H1 (cell line): ENCODE results near the gene ULK1. TPM values are rescaled to one million over a fixed set of nuclear protein-coding genes. Genes with fewer than 3 reads are reported as not detected.
"Not testable (repeated sequence)": the region's sequence is repeated elsewhere in the genome, so short reads cannot be mapped to it uniquely, and the experiment has no call there.

Source experiments
- CTCF ChIA-PET: fragments of 300-600 bp; sonication (Branson Sonifier 250); formaldehyde crosslinking; loops from one replicate; lab custom pipeline; 2021; ENCODE audit not compliant: partially characterized antibody; lab: Charles Lee
- POLR2A ChIA-PET: fragments of 300-600 bp; sonication (Branson Sonifier 250); formaldehyde crosslinking; loops from one replicate; lab custom pipeline; 2021; ENCODE audit warnings: inconsistent platforms; ENCODE audit not compliant: partially characterized antibody; lab: Charles Lee
- DNase-seq, 2 experiments: peaks; one replicate each; pipeline versions ENCODE4 v3.0.0 to v3.0.0-alpha.2; 2010 to 2022; ENCODE audit warnings: low spot score in 2 of 2, low read depth in 1 of 2, mixed read lengths in 1 of 2
- FAIRE-seq: peaks from 2 replicates; lab custom pipeline; 2011; peaks lifted over from hg19 to GRCh38; lab: Jason Lieb, UNC
- H2AFZ ChIP-seq: 2 replicates; pipeline ENCODE4 v1.8.1; 2012; ENCODE audit warnings: low read length, inconsistent platforms
- H2AK5ac ChIP-seq: 2 replicates; pipeline ENCODE4 v1.6.1; 2013; ENCODE audit warnings: low read depth, low read length
- H2BK120ac ChIP-seq: replicated peaks from 2 replicates; pipeline ENCODE3; 2013; ENCODE audit warnings: low read depth, low read length, inconsistent platforms
- H2BK12ac ChIP-seq: 2 replicates; pipeline ENCODE4 v1.6.1; 2013; ENCODE audit warnings: low read depth, low read length
- H2BK15ac ChIP-seq: 2 replicates; pipeline ENCODE4 v1.6.1; 2013; ENCODE audit warnings: low read length
- H2BK20ac ChIP-seq: 2 replicates; pipeline ENCODE4 v1.6.1; 2013; ENCODE audit warnings: low read length
- H2BK5ac ChIP-seq: 2 replicates; pipeline ENCODE4 v1.6.1; 2013; ENCODE audit warnings: low read depth, low read length
- H3K14ac ChIP-seq: 2 replicates; pipeline ENCODE4 v1.6.1; 2013; ENCODE audit warnings: inconsistent platforms; ENCODE audit not compliant: insufficient read length
- H3K18ac ChIP-seq: 2 replicates; pipeline ENCODE4 v1.6.1; 2013; ENCODE audit warnings: low read length; ENCODE audit errors: extremely low read depth
- H3K23ac ChIP-seq: 2 replicates; pipeline ENCODE4 v1.6.1; 2013; ENCODE audit warnings: inconsistent platforms; ENCODE audit not compliant: insufficient read length
- H3K23me2 ChIP-seq: 2 replicates; pipeline ENCODE4 v1.6.1; 2013; ENCODE audit warnings: low read depth, low read length
- H3K27ac ChIP-seq: 2 replicates; pipeline ENCODE4 v1.6.1; 2011; ENCODE audit warnings: low read depth, low read length, inconsistent platforms
- H3K27me3 ChIP-seq, 4 experiments: replicated peaks in 1 of 4; 1 replicate in 1 of 4; 2 replicates in 3 of 4; pipeline versions ENCODE4 v1.6.1 to v1.8.1; 2011 to 2013; ENCODE audit warnings: low read length in 3 of 4, mild to moderate bottlenecking in 3 of 4, inconsistent platforms in 2 of 4, mixed read lengths in 2 of 4, moderate library complexity in 1 of 4; ENCODE audit not compliant: control insufficient read depth in 3 of 4, insufficient read depth in 3 of 4; ENCODE audit errors: extremely low read depth in 1 of 4
- H3K36me3 ChIP-seq, 4 experiments: 2 replicates each; pipeline versions ENCODE4 v1.6.1 to v1.8.1; 2011 to 2013; ENCODE audit warnings: mild to moderate bottlenecking in 4 of 4, low read length in 3 of 4, moderate library complexity in 2 of 4, control low read depth in 1 of 4, inconsistent platforms in 1 of 4; ENCODE audit not compliant: insufficient read depth in 4 of 4, control insufficient read depth in 2 of 4
- H3K4ac ChIP-seq: replicated peaks from 2 replicates; pipeline ENCODE3; 2013; ENCODE audit warnings: low read length, low read depth, mixed read lengths, inconsistent platforms; ENCODE audit not compliant: insufficient read length
- H3K4me1 ChIP-seq, 4 experiments: replicated peaks in 1 of 4; 1 replicate in 1 of 4; 2 replicates in 3 of 4; pipeline versions ENCODE4 v1.6.1 to v1.8.1; 2011 to 2013; ENCODE audit warnings: low read length in 3 of 4, inconsistent platforms in 2 of 4, mixed read lengths in 1 of 4; ENCODE audit not compliant: insufficient read depth in 4 of 4, control insufficient read depth in 3 of 4
- H3K4me2 ChIP-seq, 2 experiments: 2 replicates each; pipeline versions ENCODE4 v1.6.1 to v1.8.1; 2011 to 2013; ENCODE audit warnings: low read depth in 2 of 2, low read length in 2 of 2, control low read depth in 1 of 2, inconsistent platforms in 1 of 2, mild to moderate bottlenecking in 1 of 2; ENCODE audit not compliant: insufficient read depth in 1 of 2
- H3K4me3 ChIP-seq, 4 experiments: fragments of 200-600, 300-600 bp in 1 of 4; sonication (generic), shearing (Covaris generic), sonication (Bioruptor Twin) in 1 of 4; 2 replicates each; pipeline versions ENCODE4 v1.5.1 to v1.8.1; 2011 to 2016; ENCODE audit warnings: low read length in 4 of 4, low read depth in 3 of 4, control low read depth in 2 of 4, inconsistent platforms in 2 of 4, mild to moderate bottlenecking in 2 of 4, mixed read lengths in 1 of 4, moderate library complexity in 1 of 4; ENCODE audit not compliant: insufficient read depth in 2 of 4; ENCODE audit errors: extremely low read depth in 1 of 4
- H3K56ac ChIP-seq: replicated peaks from 2 replicates; pipeline ENCODE3; 2013; ENCODE audit warnings: low read depth, mild to moderate bottlenecking, mixed read lengths, low read length, inconsistent platforms; ENCODE audit not compliant: insufficient read length
- H3K79me1 ChIP-seq: 2 replicates; pipeline ENCODE4 v1.6.1; 2013; ENCODE audit warnings: low read depth, low read length, control low read depth
- H3K79me2 ChIP-seq, 2 experiments: 2 replicates each; pipeline versions ENCODE4 v1.6.1 to v1.8.1; 2012 to 2013; ENCODE audit warnings: low read length in 2 of 2, mild to moderate bottlenecking in 2 of 2, inconsistent platforms in 1 of 2; ENCODE audit not compliant: insufficient read depth in 2 of 2, control insufficient read depth in 1 of 2
- H3K9ac ChIP-seq, 4 experiments: replicated peaks in 1 of 4; 1 replicate in 1 of 4; 2 replicates in 3 of 4; pipeline versions ENCODE4 v1.6.1 to v1.8.1; 2011 to 2013; ENCODE audit warnings: low read depth in 3 of 4, low read length in 3 of 4, control low read depth in 2 of 4, mild to moderate bottlenecking in 2 of 4, moderate library complexity in 2 of 4, inconsistent platforms in 1 of 4; ENCODE audit errors: extremely low read depth in 1 of 4
- H3K9me3 ChIP-seq, 2 experiments: 2 replicates each; pipeline versions ENCODE4 v1.6.1 to v1.8.1; 2012 to 2013; ENCODE audit warnings: mild to moderate bottlenecking in 2 of 2, moderate library complexity in 2 of 2, control low read depth in 1 of 2, inconsistent platforms in 1 of 2, low read depth in 1 of 2, low read length in 1 of 2, mixed read lengths in 1 of 2; ENCODE audit not compliant: insufficient read depth in 2 of 2
- H4K20me1 ChIP-seq, 2 experiments: replicated peaks in 1 of 2; 2 replicates each; pipeline versions ENCODE3 to v1.8.1; 2011 to 2013; ENCODE audit warnings: inconsistent platforms in 2 of 2, low read length in 2 of 2, mild to moderate bottlenecking in 1 of 2; ENCODE audit not compliant: insufficient read depth in 2 of 2, control insufficient read depth in 1 of 2
- H4K5ac ChIP-seq: 2 replicates; pipeline ENCODE4 v1.6.1; 2013; ENCODE audit warnings: low read length, low read depth, mixed read lengths, inconsistent platforms; ENCODE audit not compliant: insufficient read length
- H4K8ac ChIP-seq: 2 replicates; pipeline ENCODE4 v1.8.0; 2013; ENCODE audit warnings: mild to moderate bottlenecking, moderate library complexity, low read length, inconsistent platforms; ENCODE audit not compliant: insufficient read depth; ENCODE audit errors: extremely low read depth
- H4K91ac ChIP-seq: replicated peaks from 2 replicates; pipeline ENCODE3; 2013; ENCODE audit warnings: low read length, mixed read lengths, inconsistent platforms; ENCODE audit not compliant: insufficient read length
- WGBS, 2 experiments: shearing (Covaris generic) in 1 of 2; methylation state at CpG; one replicate each; pipeline versions ENCODE4 v1.1.6 to v1.1.7; 2013 to 2015; ENCODE audit warnings: low lambda C conversion rate in 2 of 2, mixed read lengths in 2 of 2, inconsistent platforms in 1 of 2, low coverage in 1 of 2, missing lambda C conversion rate in 1 of 2; ENCODE audit not compliant: insufficient replicate concordance in 2 of 2, insufficient coverage in 1 of 2, insufficient read length in 1 of 2; ENCODE audit errors: extremely low coverage in 1 of 2, missing lambda C conversion rate in 1 of 2; 5-methylcytosine and 5-hydroxymethylcytosine counted together
- polyA plus RNA-seq, 7 experiments: library from polyadenylated mRNA; depleted of rRNA in 3 of 7; stranded (reverse) in 5 of 7; unstranded in 2 of 7; fragments of >200 nt in 5 of 7; fragments of 200-250 nt in 2 of 7; gene quantifications; 1 replicate in 5 of 7; 2 replicates in 1 of 7; 4 replicates in 1 of 7; pipeline versions ENCODE4 v1.2.1 to v1.2.3, GENCODE V29; 2011 to 2013; ENCODE audit warnings: missing spikeins in 2 of 7, mixed read lengths in 2 of 7
- total RNA-seq: library from RNA; stranded (reverse); fragmentation: NEBNext Ultra II Directional; extraction: Animal tissue kit (Norgen Biotek cat#: 25700); gene quantifications from 2 replicates; pipeline ENCODE4 v1.2.1, GENCODE V29; 2021

ULK1 gene
- total and polyA plus RNA-seq, 2 of the 8 experiments (the other 6 are each of a cell fraction or from before 2014, with no cell fraction given): 13.0 to 44.1 TPM

DNA sequence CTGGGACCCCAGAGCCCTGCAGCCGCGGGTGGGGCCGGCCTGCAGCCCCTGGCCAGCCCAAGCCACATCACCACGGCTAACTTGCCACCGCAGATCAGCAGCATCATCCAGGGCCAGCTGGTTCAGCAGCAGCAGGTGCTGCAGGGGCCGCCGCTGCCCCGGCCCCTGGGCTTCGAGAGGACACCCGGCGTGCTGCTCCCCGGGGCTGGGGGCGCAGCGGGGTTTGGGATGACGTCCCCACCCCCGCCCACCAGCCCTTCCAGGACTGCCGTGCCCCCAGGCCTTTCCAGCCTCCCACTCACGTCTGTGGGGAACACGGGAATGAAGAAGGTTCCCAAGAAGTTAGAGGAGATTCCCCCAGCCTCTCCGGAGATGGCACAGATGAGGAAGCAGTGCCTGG is 66.9 kb downstream of the ULK1 start:
- H3K23ac ChIP-seq, H3K14ac ChIP-seq, POLR2A ChIA-PET, H3K4me2 ChIP-seq, H3K18ac ChIP-seq, H3K56ac ChIP-seq, H2BK5ac ChIP-seq, H3K4me1 ChIP-seq, H2BK20ac ChIP-seq, FAIRE-seq, H2BK120ac ChIP-seq, H4K5ac ChIP-seq, H3K27me3 ChIP-seq, H2AK5ac ChIP-seq, CTCF ChIA-PET, H3K27ac ChIP-seq, H3K4ac ChIP-seq, H4K8ac ChIP-seq, DNase-seq, H2AFZ ChIP-seq, H3K9me3 ChIP-seq, H4K91ac ChIP-seq, H2BK15ac ChIP-seq, H3K23me2 ChIP-seq, H3K4me3 ChIP-seq, H2BK12ac ChIP-seq, H3K9ac ChIP-seq: not testable (repeated sequence)
- Histone ChIP-seq H4K20me1 (peaks cover 9 to 20% of the 10 kb centered on the region in 2 experiments), H3K36me3 (peaks cover 2 to 11% (median 6%) of the 10 kb centered on the region in 4 experiments; a peak in 4 of 8 replicates), H3K79me1 (peaks cover 21% of the 10 kb centered on the region), H3K79me2 (peaks cover 4 to 87% of the 10 kb centered on the region in 2 experiments)
- WGBS, 2 experiments: 80% methylated on average over 1 of the region's 20 CpGs; no CpG with 5 or more reads in 1 of the 2 experiments
